ENCODE data around the gene S1PR2.
"Not testable (repeated sequence)": the region's sequence is repeated elsewhere in the genome, so short reads cannot be mapped to it uniquely, and the experiment has no call there.

The S1PR2 gene

GRCh38 chr19:10252707-10253106 is 21.6 kb upstream of the S1PR2 start:
- DNase-seq: no peak

GRCh38 chr19:10251792-10252694 is 20.9 kb upstream of the S1PR2 start, which contains the start of gene MRPL4:
TSS of gene MRPL4 (plus strand) at chr19:10252214. CDS start at chr19:10252254, 40 bp downstream.
- peak; percentile 99 for DNase-seq

GRCh38 chr19:10246511-10246910 is 15.4 kb upstream of the S1PR2 start:
- DNase-seq: no peak

- DNase-seq: no peak
Measured at GRCh38 chr19:10245189-10245939, 14.2 kb upstream of the S1PR2 start.

- no peak for DNase-seq
Measured at GRCh38 chr19:10243606-10244005, 12.5 kb upstream of the S1PR2 start.

- not testable (repeated sequence) for DNase-seq
Measured at GRCh38 chr19:10241826-10242449, 10.8 kb upstream of the S1PR2 start.

- no peak for DNase-seq
Measured at GRCh38 chr19:10238172-10238783, 7.1 kb upstream of the S1PR2 start.

- DNase-seq: no peak
Measured at GRCh38 chr19:10237702-10238101, 6.6 kb upstream of the S1PR2 start.

- DNase-seq: not testable (repeated sequence)
Measured at GRCh38 chr19:10235409-10235808, 4.3 kb upstream of the S1PR2 start.

GRCh38 chr19:10235003-10235402 is 3.9 kb upstream of the S1PR2 start:
- DNase-seq: no peak

- DNase-seq: no peak
Measured at GRCh38 chr19:10233946-10234345, 2.8 kb upstream of the S1PR2 start.

- no peak for DNase-seq
Measured at GRCh38 chr19:10231612-10232228, 589 bp upstream of the S1PR2 start.

- no peak for DNase-seq
Measured at GRCh38 chr19:10230173-10230860, 814 bp downstream of the S1PR2 start.

GRCh38 chr19:10228920-10229319 is 2.2 kb downstream of the S1PR2 start:
- DNase-seq: peak; percentile 30

- DNase-seq: no peak
Measured at GRCh38 chr19:10228393-10228792, 2.7 kb downstream of the S1PR2 start.

GRCh38 chr19:10227026-10227971 is 3.8 kb downstream of the S1PR2 start:
- DNase-seq: no peak

GRCh38 chr19:10226376-10227025 is 4.6 kb downstream of the S1PR2 start:
- DNase-seq: no peak

GRCh38 chr19:10226021-10226375 is 5.1 kb downstream of the S1PR2 start:
- no peak for DNase-seq

- DNase-seq: no peak
Measured at GRCh38 chr19:10224337-10224736, 6.8 kb downstream of the S1PR2 start.
